Ovary (tissue), 9 donors: Measurements from ENCODE around the gene RHOJ. TPM values are rescaled to one million over a fixed set of nuclear protein-coding genes. Genes with fewer than 3 reads are reported as not detected.
A peak's percentile ranks its signal among the peaks of the same experiment; 100 is the strongest.
"Not testable (repeated sequence)": the region's sequence is repeated elsewhere in the genome, so short reads cannot be mapped to it uniquely, and the experiment has no call there.

Source experiments
- DNase-seq, 5 donors: peaks; one replicate each; pipeline ENCODE4 v3.0.0-alpha.2; 2019 to 2020
- H3K27ac ChIP-seq, 2 donors: fragments of 200-600 bp; one replicate each; pipeline versions ENCODE4 v1.5.1 to v1.8.0; 2019 to 2022
- H3K27me3 ChIP-seq: fragments of 200-600 bp; one replicate; pipeline ENCODE4 v1.8.0; 2022
- H3K36me3 ChIP-seq: fragments of 200-600 bp; sonication (generic); one replicate; pipeline ENCODE4 v1.5.1; 2019
- H3K4me1 ChIP-seq: one replicate; pipeline ENCODE4 v1.8.1; 2013; ENCODE audit warnings: mild to moderate bottlenecking, moderate library complexity; ENCODE audit not compliant: insufficient read depth
- H3K4me3 ChIP-seq: fragments of 200-600 bp; sonication (generic); one replicate; pipeline ENCODE4 v1.5.1; 2017
- H3K9me3 ChIP-seq, 2 donors: fragments of 200-600 bp in 1 of 2; sonication (generic) in 1 of 2; one replicate each; pipeline versions ENCODE4 v1.5.1 to v1.8.1; 2013 to 2019; ENCODE audit warnings: mild to moderate bottlenecking in 1 of 2, moderate library complexity in 1 of 2
- EP300 ChIP-seq: sonication (generic); formaldehyde crosslinking; IDR thresholded peaks from one replicate; pipeline ENCODE4 v1.6.1; 2017; ENCODE audit warnings: antibody characterized with exemption
- POLR2A ChIP-seq: fragments of 450-650 bp; IDR thresholded peaks from one replicate; pipeline ENCODE4 v1.6.1; 2017; ENCODE audit warnings: antibody characterized with exemption, mild to moderate bottlenecking, moderate library complexity
- WGBS, 3 donors: extraction: QIAGEN DNeasy Blood & Tissue Kit in 1 of 3; methylation state at CpG; one replicate each; pipeline versions ENCODE4 v1.1.5 to v1.1.7; 2013 to 2017; 5-methylcytosine and 5-hydroxymethylcytosine counted together
- intact Hi-C, 4 donors: fragments of 100-400 bp; cut with DNase I; formaldehyde crosslinking; loops; one replicate each; pipeline versions ENCODE4 v1.11.0 to v1.15.1; 2022 to 2023
- polyA plus RNA-seq, 2 donors: library from polyadenylated mRNA; stranded (reverse); fragments of 200-250 nt in 1 of 2; fragments of 350-450 nt in 1 of 2; fragmentation: Illumina TruSeq in 1 of 2; extraction: RNeasy Lipid Tissue Mini Kit (QIAGEN cat#74804) in 1 of 2; gene quantifications; one replicate each; pipeline ENCODE4 v1.2.3, GENCODE V29; 2013 to 2014
- total RNA-seq, 7 donors: library from RNA; depleted of rRNA in 2 of 7; stranded (reverse); fragments of >200 nt in 2 of 7; fragmentation: NEBNext Ultra II Directional in 3 of 7; extraction: Animal tissue kit (Norgen Biotek cat#: 25700) in 3 of 7; gene quantifications; one replicate each; pipeline versions ENCODE4 v1.1.0 to v1.2.4, GENCODE V29; 2016 to 2023
- TF ChIP-seq, protein P1 (sequence below), 3 donors: fragments of 450-650 bp in 2 of 3; fragments of 200-600 bp in 1 of 3; IDR thresholded peaks; one replicate each; pipeline versions ENCODE4 v1.5.1 to v1.8.0; 2016 to 2022; ENCODE audit warnings: antibody characterized with exemption in 3 of 3, mild to moderate bottlenecking in 1 of 3
- donor health status: DM: no; HTN: no; CAD: no; lungs with moderate emphysema.
- donor health status: DM: no; HTN: no; CAD: no.
- donor health status: Bipolar disorder and iron deficiency.
- donor health status: DM: yes; HTN: yes; CAD: no.
- donor health status: DM: no; HTN: no; CAD: no.
- donor health status: DM: yes; HTN: yes; CAD: no.

Gene RHOJ
- total and polyA plus RNA-seq, 9 donors = 4.9 to 32.9 (median 16.1) TPM

DNA sequence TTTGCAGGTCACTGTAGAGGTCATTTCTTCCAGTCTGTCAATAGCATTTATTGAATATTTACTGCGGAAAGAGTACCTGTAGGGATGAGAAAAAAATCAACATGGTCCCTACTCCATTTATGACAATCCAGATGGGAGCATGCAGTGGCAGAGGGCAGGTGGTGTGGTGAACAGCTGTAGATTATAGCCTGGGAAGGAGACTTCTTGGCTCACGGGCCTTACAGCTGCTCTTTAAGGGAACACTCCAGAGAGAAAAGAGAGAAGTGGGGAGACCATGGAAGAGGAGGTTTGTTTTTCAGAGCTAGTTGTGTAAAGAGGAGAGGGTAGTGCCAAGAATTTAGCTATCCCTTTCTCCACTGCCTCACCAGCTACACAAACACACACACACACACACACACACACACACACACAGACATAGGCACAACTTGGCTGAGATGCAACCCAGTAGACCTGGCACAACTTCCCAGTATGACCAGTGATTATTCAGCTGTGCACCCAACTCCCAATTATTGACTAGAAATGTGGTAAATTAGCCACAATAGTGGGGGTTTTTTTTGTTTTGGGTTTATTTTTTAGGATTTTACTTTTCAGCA is 73.4 kb downstream of the RHOJ start:
- TF ChIP-seq, protein P1, sequence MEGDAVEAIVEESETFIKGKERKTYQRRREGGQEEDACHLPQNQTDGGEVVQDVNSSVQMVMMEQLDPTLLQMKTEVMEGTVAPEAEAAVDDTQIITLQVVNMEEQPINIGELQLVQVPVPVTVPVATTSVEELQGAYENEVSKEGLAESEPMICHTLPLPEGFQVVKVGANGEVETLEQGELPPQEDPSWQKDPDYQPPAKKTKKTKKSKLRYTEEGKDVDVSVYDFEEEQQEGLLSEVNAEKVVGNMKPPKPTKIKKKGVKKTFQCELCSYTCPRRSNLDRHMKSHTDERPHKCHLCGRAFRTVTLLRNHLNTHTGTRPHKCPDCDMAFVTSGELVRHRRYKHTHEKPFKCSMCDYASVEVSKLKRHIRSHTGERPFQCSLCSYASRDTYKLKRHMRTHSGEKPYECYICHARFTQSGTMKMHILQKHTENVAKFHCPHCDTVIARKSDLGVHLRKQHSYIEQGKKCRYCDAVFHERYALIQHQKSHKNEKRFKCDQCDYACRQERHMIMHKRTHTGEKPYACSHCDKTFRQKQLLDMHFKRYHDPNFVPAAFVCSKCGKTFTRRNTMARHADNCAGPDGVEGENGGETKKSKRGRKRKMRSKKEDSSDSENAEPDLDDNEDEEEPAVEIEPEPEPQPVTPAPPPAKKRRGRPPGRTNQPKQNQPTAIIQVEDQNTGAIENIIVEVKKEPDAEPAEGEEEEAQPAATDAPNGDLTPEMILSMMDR (IDR thresholded peaks at IDR 0.05) = no peak
- TF ChIP-seq EP300 (no peak), POLR2A (no peak)
- 73 to 86% (median 85%) methylated on average over 2 of the region's 2 CpGs for WGBS, 3 donors
- Histone ChIP-seq H3K9me3 (no peaks in the 10 kb centered on the region), H3K27ac (no peak overlapping the region), H3K36me3 (no peaks in the 10 kb centered on the region), H3K27me3 (no peaks in the 10 kb centered on the region), H3K4me3 (no peak overlapping the region), H3K4me1 (peaks cover 9% of the 10 kb centered on the region)
- intact Hi-C loops = loop anchor here in 3 of 4 donors (1.0 to 10.0 kb wide), 3 partner anchors 103 kb away; no protein-coding TSS in a partner anchor
- DNase-seq = no peak

DNA sequence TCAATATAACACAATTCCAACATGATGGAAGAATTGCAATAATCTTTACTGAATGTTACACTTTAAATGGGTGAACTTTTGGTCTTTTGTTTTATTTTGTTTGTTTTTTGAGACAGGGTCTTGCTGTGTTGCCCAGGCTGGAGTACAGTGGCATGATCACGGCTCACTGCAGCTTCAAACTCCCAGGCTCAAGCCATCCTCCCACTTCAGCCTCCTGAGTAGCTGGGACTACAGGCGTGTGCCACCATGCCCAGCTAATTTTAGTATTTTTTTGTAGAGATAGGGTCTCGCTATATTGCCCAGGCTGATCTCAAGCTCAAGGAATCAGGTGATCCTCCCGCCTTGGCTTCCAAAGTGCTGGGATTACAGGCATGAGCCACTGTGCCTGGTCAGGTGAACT is 75.7 kb downstream of the RHOJ start:
- H3K36me3 ChIP-seq, H3K9me3 ChIP-seq, H3K4me3 ChIP-seq, H3K27me3 ChIP-seq, H3K4me1 ChIP-seq, DNase-seq, H3K27ac ChIP-seq: not testable (repeated sequence)
- intact Hi-C loops = loop anchor here in 1 of 4 donors (10.0 kb wide), 1 partner anchor 105 kb away; no protein-coding TSS in a partner anchor
- 95 to 100% (median 98%) methylated on average over 4 of the region's 4 CpGs for WGBS, 3 donors

DNA sequence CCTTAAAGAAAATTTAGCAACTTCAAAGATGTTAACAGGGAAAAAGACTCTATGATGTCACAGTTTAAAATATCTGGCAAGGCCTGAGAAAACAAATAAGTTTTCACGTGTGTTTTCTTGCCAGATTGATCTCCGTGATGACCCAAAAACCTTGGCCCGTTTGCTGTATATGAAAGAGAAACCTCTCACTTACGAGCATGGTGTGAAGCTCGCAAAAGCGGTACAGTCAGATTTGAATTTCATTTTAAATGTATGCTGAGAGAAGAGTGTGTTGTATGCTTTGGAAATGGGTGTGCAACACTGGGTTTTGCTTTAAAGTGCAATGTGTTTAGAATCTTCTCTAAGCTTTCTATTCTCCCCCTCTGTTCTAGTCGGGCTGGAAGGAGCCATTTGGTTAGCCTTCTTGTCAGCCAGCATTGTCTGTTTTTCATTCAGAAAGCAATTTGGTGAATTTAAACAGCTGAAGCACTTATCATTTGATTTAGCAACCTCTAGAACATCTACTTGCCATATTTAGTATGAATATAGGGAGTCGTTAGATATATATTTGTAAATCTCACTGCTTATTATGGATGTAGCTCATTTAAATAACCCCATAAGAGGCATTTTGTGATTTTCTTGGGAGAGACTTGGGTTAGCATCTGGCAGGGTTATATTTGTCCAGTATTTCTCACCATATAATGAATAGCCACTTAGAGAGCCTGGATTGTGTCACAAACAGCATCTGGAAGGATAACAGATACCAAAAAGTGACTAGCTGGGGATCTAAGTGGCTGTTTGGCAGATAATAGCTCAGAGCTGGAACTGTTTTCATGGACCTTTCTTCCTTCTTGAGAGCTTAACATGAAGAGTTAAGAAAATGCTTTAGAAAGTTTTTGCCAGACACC is 79.0 kb downstream of the RHOJ start:
- intact Hi-C loops = no loop called here
- Histone ChIP-seq H3K27ac (no peak overlapping the region), H3K4me3 (peak overlapping the region; percentile 1), H3K27me3 (no peaks in the 10 kb centered on the region), H3K36me3 (no peaks in the 10 kb centered on the region), H3K9me3 (no peaks in the 10 kb centered on the region), H3K4me1 (no peaks in the 10 kb centered on the region)
- 61 to 69% (median 63%) methylated on average over 8 of the region's 8 CpGs for WGBS, 3 donors
- TF ChIP-seq POLR2A (no peak), EP300 (no peak)
- TF ChIP-seq, protein P1 (IDR thresholded peaks at IDR 0.05) = no peak
- DNase-seq = no peak

DNA sequence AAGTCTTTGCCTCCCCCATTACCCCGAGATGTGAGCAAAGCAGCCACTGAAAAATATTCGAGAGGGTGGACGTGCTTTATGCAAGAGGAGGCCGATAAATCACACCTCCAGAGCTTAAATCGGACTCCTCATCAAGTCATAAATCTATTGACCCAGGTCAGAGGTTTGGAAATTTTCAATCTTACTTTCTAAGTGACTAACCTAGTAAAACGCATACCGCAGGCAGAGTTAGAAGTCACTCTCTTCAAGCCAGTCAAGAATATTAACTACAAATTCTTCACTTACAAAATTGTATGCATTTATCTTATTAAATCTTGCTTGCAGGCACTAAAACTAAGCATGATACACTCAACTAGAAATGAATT is 79.6 kb downstream of the RHOJ start:
- Histone ChIP-seq H3K9me3 (no peaks in the 10 kb centered on the region), H3K4me3 (no peak overlapping the region), H3K4me1 (no peaks in the 10 kb centered on the region), H3K27ac (no peak overlapping the region), H3K36me3 (no peaks in the 10 kb centered on the region), H3K27me3 (no peaks in the 10 kb centered on the region)
- no peak for TF ChIP-seq EP300
- intact Hi-C loops = no loop called here
- no peak for DNase-seq
- WGBS, 3 donors = 76 to 85% (median 85%) methylated on average over 7 of the region's 7 CpGs

DNA sequence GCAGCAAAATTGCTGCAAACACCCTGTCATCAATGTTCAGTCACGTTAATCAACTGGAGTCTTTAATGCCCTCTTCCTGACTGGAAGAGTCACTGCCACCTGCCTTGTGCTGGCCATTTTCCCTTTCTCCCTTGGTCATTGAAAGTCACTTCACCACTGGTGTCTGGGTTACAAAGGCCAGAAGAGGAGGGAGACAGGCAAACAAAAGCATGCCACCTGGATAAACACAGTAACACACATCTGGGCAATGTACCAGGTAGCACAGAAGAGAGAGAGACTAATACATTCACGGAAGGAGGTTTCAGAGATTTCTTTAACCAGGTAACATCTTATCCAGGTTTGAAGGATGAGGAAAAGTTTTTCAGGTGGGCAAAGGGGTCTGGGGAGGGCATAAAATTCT is 81.8 kb downstream of the RHOJ start:
- Histone ChIP-seq H3K4me1 (no peaks in the 10 kb centered on the region), H3K27me3 (no peaks in the 10 kb centered on the region), H3K27ac (no peak overlapping the region), H3K4me3 (no peak overlapping the region), H3K9me3 (no peaks in the 10 kb centered on the region), H3K36me3 (no peaks in the 10 kb centered on the region)
- TF ChIP-seq EP300 (no peak), POLR2A (no peak)
- TF ChIP-seq, protein P1 (IDR thresholded peaks at IDR 0.05) = no peak
- intact Hi-C loops = no loop called here
- WGBS, 3 donors = 92% methylated on average over 2 of the region's 2 CpGs
- DNase-seq = no peak
